GM19023 (cell line): Measurements from ENCODE around the gene CHD9.
"Not testable (repeated sequence)": the region's sequence is repeated elsewhere in the genome, so short reads cannot be mapped to it uniquely, and the experiment has no call there.

Experiments used
- ATAC-seq: cut with Tn5 transposase; IDR thresholded peaks from one replicate; pipeline ENCODE4 v1.9.1; 2021; ENCODE audit warnings: mild to moderate bottlenecking, moderate library complexity; ENCODE audit not compliant: unreplicated experiment

CHD9 gene

GRCh38 chr16:53048139-53048915 lies 6.5 kb upstream of the CHD9 start:
- ATAC-seq, result no peak

- ATAC-seq, result not testable (repeated sequence)
These were observed 3.5 kb upstream of the CHD9 start for GRCh38 chr16:53051255-53051654.

GRCh38 chr16:53052519-53053501 lies 2.0 kb upstream of the CHD9 start, which contains the start of gene CHD9NB:
Gene CHD9NB (minus strand): TSS chr16:53052897. CDS start chr16:53044158, 8,739 bp downstream.
- no peak for ATAC-seq

GRCh38 chr16:53053967-53054669 lies 673 bp upstream of the CHD9 start:
- peak; percentile 40 for ATAC-seq

GRCh38 chr16:53055541-53056391 lies 975 bp downstream of the CHD9 start:
- ATAC-seq, result no peak

GRCh38 chr16:53056392-53056881 lies 1.6 kb downstream of the CHD9 start:
- no peak for ATAC-seq

GRCh38 chr16:53057658-53058057 lies 2.9 kb downstream of the CHD9 start:
- no peak for ATAC-seq

- no peak for ATAC-seq
These were observed 3.6 kb downstream of the CHD9 start for GRCh38 chr16:53058441-53058840.

DNA sequence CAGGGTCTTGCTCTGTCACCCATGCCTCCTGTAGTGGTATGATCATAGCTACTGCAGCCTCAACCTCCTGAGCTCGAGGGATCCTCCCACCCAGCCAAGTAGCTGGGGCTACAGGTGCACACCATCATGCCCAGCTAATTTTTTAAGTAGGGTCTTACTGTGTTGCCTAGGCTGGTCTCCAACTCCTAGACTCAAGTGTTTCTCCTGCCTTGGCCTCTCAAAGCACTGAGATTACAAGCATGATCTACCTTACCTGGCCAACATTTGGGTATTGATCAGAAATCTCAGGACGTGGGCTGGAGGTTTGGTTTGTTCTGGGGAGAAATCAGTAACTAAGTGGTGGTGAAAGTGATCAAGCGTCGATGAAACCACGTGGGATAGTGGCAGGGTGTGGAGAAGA lies 4.1 kb downstream of the CHD9 start:
- no peak for ATAC-seq

DNA sequence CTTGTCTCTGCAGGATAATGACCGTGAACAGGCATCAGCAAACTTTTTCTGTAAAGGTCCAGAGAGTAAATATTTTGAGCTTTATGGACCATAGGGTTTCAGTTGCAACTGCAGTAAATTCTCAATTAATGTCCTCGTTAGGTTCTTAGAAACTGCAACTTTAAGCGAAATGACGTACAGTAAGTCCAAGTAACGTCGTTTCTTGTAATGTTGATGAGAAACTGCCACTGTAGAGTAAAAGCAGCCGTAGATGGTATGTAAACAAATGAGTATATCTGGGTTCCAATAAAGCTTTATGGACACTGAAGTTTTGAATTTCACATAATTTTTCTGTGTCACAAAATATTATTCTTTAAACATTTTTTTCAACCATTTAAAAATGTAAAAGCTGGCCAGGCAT lies 4.9 kb downstream of the CHD9 start:
- ATAC-seq, result no peak

DNA sequence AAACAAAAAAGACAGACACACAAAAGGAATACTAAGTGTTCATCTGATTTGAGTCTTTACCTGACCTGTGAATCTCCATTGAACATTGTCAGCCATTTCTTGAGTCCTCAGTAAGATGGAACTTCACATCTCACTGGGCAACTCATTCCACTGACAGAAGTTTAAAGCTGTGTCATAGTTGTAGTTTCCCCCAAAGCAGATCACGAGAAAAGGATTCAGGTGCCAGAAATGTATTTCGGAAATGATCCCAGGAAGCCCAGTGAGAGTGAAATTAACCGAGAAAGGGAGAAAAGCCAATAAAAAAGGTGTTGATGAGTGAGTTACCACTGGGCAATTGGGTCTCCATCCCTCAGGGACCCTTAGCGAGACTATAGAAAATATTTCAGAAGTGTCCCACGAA lies 6.5 kb downstream of the CHD9 start:
- no peak for ATAC-seq

DNA sequence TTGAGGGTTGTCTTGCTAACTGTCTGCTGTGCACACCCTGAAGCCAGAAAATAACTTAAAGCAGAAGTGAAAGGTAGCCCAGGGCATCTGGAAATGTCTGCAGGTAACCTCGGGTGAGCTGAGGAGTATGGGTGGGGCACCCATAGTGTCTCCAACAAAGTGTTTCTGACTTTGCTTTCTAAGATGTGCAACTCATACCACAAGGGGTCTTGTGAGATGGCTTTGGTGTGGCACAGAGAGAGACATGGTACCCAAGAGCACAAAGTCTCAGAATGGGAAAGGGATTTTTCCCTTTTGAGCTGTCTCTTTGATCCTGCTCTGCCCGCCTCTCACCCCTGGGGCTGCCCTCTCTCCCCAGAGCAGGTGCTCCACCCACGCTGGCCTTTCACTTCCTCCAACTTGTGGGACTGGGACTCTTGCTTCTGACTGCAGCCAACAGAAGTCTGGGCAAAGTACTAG lies 6.9 kb downstream of the CHD9 start:
- peak; percentile 86 for ATAC-seq

DNA sequence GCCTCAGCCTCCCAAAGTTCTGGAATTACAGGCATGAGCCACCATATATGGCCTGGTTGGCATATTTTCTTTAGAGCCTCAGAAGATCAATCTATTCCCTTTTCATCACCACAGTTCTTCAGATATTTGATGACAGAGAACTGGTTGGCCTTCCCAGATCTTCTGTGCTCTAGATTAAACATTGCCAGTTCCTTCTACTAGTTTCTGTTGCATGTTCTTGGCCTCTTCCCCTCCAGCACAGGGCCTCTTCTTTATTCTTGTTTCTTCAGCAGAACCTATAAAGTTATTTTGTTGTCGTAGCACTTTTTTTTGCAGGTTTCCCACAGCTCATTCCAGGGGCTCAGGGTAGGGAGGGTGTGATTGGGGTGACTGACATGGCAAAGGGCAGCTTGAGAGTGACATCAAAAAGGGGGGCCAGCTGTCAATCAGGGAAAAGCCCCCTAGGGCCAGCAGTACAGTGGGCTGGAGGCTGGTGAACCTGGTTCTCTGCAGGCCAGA lies 9.3 kb downstream of the CHD9 start:
- ATAC-seq, result no peak

DNA sequence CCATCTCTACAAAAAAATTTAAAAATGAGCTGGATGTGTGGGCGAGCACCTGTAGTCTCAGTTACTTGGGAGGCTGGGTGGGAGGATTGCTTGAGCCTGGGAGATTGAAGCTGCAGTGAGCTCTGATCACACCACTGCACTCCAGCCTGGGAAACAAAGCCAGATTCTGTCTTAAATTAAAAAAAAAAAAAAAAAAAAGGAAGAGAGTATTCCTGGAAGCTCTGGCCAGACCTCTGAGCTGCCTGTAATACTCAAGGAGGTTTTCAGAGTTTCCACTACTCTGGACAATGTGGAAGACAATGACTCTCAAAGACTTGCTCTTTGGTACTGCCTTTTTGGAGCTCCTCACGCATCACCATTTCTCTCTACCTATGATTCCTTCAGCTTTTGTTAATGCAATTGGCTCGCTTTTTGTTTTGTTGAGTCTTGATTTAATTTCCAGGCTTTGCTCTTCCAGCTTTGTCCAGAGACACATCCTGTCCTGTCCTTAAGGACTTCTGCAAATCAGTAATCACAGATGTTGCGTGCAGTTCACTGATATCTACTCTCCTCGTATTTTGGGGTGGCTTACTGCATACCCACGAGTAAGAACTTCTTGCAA lies 10.8 kb downstream of the CHD9 start:
- ATAC-seq, result no peak

GRCh38 chr16:53067675-53068074 lies 12.9 kb downstream of the CHD9 start:
- no peak for ATAC-seq

DNA sequence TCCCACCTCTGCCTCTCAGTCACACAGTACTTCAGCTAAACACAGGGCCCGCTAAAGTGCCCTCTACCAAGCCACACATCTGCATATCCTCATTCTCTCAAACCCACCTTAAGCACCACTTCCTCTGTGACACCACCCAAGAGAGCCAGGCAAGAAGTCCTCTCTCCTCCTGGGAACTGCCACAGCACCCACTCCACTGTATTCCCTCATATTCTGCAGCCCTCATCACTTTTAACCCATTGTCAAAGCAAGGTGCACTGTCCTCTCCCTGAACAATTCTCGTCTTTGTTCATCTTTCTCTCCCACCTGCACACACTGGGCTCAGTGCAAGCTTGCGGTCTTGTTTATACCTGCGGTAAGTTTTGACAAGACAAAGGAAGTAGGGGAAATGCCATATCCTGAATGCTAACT lies 13.6 kb downstream of the CHD9 start:
- peak; percentile 51 for ATAC-seq

- no peak for ATAC-seq
These were observed 15.0 kb downstream of the CHD9 start for GRCh38 chr16:53069772-53070171.

DNA sequence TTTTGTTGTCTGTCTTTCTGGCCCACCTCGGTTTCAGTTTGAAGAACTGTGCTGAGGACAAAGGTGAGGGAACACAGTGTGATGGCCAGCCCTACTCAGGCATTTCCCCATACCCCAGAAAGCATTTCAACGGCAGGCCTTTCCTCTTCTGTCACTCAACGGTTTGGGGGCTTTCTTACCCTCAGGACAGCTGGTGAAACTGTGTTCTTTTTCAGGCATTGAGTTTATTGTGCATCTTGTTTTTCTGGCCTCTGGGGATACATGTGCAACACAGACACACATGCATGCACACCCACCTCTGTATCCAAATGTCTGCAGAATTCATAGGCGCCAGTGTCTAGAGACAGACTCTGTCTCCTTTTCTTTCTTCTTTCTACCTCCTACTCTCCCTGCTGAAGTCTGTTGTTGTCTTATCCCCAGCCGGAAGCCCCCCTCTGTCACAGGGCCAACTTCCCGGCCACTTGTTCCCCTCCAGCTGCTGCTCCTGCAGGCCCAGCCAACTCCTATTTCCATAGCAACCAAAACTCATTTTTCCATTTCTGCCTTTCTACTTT lies 17.0 kb downstream of the CHD9 start:
- ATAC-seq, result peak; percentile 75

DNA sequence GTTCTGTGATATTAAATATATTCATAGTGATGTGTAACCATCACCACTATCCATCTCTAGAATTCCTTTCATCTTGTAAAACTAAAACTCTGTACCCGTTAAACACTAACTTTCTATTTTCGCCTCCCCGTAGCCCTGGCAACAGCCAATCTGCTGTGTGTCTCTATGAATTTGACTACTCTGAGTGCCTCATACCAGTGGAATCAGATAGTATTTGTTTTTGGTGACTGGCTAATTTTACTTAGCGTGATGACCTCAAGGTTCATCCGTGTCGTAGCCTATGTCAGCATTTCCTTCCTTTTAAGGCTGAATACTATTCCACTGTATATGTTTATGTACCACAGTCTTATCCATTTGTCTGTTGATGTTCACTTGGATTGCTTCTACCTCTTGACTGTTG lies 18.2 kb downstream of the CHD9 start:
- ATAC-seq, result no peak
